GM12891 (cell line): ENCODE data around the gene EXO1.

ENCODE experiments used
- PAX5 ChIP-seq: IDR thresholded peaks from 2 replicates; pipeline ENCODE4 v1.6.1; 2011; ENCODE audit warnings: low read length, moderate library complexity, mild to moderate bottlenecking; ENCODE audit not compliant: insufficient read depth, severe bottlenecking
- POLR2A ChIP-seq: IDR thresholded peaks from 2 replicates; pipeline ENCODE4 v1.6.1; 2011; ENCODE audit warnings: low read depth, low read length, control low read depth
- POLR2AphosphoS5 ChIP-seq: IDR thresholded peaks from 2 replicates; pipeline ENCODE4 v1.6.1; 2011; ENCODE audit warnings: low read depth, low read length, control low read depth
- POU2F2 ChIP-seq: IDR thresholded peaks from 2 replicates; pipeline ENCODE4 v1.6.1; 2011; ENCODE audit warnings: low read depth, mild to moderate bottlenecking, control low read depth, low read length, moderate library complexity
- SPI1 ChIP-seq: IDR thresholded peaks from 2 replicates; pipeline ENCODE4 v1.6.1; 2011; ENCODE audit warnings: low read depth, low read length, control low read depth
- TAF1 ChIP-seq: IDR thresholded peaks from 2 replicates; pipeline ENCODE4 v1.6.1; 2011; ENCODE audit warnings: low read depth, low read length, control low read depth

DNA sequence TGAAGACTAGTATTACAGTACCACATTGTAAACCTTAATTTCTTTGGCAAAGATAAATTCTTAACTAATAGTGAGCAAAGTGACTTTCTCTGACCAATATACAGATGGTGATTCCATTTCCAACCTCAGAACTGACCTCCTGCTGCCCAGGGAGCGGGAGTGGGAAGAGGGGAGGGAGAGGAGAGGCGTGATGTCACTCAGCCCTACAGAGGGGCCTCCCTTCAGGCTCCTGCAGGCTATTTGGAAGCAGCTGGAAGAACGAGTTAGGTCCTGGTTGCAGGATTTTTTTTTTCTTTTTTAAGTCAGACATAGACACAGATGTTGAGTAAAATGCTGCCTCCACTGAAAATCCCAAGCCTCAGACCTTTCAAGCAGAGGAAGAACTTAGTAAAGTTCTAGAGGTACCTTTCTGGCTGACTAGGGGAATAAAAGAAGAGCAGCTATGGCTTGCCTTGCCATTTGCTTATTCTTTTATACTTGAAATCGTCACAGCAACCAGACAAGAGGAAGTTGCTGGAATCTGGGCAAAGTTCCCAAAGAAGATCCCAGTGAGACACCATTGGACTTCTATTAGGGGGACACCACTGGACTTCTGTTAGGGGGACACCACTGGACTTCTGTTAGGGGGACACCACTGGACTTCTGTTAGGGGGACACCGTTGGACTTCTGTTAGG is 54.5 kb downstream of the EXO1 start:
- TF ChIP-seq TAF1 (no peak), POLR2AphosphoS5 (no peak), POLR2A (no peak), PAX5 (no peak), POU2F2 (no peak), SPI1 (no peak)
